ENCODE data around the gene DIP2C.
A peak's percentile ranks its signal among the peaks of the same experiment; 100 is the strongest.

DIP2C gene

DNA sequence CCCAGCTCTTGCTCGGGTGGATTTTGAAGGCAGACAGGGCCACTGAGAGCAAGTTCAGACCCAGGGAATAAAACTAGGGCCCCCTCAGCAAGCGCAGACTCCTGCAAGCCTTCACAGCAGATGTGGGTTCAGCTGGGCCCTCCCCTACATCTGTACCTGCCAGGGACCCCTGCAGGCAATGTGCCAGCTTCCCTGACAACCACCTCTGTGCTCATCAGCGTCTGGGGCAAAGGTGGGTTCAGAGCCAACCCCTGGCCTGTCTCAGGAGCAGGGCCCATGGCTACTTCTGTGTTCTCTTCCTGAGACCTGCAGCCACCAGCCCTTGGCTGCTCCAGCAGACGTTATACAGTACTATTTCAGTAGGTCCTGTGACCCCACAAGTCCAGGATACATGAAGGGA, 189.5 kb downstream of the DIP2C start:
- Mint-ChIP-seq H3K4me3 (no peak overlapping the region), H3K4me1 (peaks cover 31% of the 10 kb centered on the region), H3K27ac (no peak overlapping the region), H3K9me3 (no peaks in the 10 kb centered on the region), H3K27me3 (no peaks in the 10 kb centered on the region), H3K36me3 (no peaks in the 10 kb centered on the region)

DNA sequence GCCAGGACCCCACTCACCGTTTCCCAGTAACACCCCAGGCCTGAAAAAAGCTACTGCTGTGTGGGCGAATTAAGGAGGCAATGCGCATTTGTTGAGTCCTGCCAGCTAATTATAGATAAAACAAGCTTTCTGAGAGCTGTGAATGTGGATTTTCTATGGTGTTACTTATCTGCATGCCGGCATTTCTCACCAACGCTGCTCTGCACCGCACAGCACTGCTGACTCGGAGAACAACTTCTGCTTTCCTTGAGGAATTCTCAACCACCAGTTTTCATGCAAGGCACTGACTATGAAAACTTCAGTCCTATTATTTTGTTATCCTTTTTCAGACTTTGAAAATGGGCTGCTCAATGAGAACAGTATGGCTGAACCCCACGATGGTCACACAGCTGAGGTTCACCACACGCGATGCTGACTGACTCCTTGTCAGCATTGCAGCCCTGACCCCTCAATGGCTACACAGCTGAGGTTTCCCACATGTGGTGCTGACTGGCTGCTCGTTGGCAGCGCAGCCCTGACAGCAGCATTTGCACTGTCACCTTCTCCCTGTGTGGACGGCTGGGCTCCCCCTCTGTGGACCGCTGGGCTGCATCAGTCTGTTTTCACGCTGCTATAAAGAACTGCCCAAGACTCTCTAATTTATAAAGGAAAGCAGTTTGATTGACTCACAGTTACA, 190.6 kb downstream of the DIP2C start:
- Mint-ChIP-seq H3K36me3 (no peaks in the 10 kb centered on the region), H3K27me3 (no peaks in the 10 kb centered on the region), H3K4me1 (peaks cover 31% of the 10 kb centered on the region), H3K4me3 (no peak overlapping the region), H3K9me3 (no peaks in the 10 kb centered on the region), H3K27ac (no peak overlapping the region)

DNA sequence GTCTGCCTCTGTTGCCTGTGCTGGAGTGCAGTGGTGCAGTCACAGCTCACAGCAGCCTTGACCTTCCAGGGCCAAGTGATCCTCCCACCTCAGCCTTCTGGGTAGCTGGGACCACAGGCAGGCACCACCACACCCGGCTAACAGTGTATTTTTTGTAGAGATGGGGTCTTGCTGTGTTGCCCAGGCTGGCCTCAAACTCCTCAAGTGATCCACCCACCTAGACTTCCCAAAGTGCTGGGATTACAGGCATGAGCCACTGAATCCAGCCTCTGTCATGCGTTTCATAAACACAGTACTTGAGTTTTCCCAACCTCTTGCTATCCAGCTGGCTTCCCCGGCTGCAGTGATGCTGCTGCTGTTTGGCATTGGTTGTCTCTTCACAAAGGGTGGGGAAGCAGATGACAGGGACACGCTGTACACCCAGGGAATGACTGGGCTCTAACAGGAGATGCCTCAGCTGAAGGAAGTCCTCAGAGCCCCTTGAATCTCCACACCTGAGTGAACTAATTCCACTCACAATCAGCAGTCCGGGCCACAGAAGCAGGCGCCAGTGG, 191.5 kb downstream of the DIP2C start:
- Mint-ChIP-seq H3K4me3 (no peak overlapping the region), H3K27ac (no peak overlapping the region), H3K9me3 (no peaks in the 10 kb centered on the region), H3K36me3 (no peaks in the 10 kb centered on the region), H3K27me3 (no peaks in the 10 kb centered on the region), H3K4me1 (peaks cover 28% of the 10 kb centered on the region)

DNA sequence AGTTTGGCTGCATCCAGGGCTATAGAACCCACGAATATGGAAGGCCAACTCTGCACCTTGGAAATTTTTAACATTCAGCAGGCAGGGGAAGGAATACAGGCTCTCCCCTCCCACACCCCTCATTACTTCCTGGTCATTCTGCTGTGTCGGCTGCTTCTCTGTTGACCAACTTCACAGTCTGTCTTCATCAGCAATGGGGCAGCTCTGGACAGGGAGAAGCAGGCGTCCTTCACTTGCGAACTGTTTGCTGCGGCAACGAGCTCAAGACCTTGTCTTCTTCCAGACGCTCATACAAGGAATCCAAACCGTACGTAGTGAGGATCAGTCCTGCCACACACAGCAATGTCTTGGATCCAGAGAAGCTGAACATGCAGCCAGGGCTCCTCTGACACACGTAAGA, 192.2 kb downstream of the DIP2C start:
- Mint-ChIP-seq H3K27me3 (no peaks in the 10 kb centered on the region), H3K4me1 (peaks cover 21% of the 10 kb centered on the region), H3K36me3 (no peaks in the 10 kb centered on the region), H3K4me3 (no peak overlapping the region), H3K27ac (no peak overlapping the region), H3K9me3 (no peaks in the 10 kb centered on the region)

DNA sequence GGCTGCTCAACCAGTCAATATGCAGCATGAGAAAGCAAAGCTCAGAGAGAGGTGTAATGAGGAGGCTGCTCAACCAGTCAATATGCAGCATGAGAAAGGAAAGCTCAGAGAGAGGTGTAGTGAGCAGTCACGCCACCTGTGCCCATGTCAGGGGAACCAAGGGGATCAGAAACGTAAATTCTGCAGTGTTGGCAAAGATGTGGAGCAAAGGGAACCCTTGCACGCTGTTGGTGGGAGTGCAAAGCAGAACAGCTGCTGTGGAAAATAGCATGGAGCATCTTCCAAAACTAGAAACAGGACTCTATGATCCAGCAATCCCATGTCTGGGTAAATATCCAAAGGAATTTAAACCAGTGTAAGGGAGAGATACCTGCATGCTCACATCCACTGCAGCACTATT, 194.9 kb downstream of the DIP2C start:
- H3K27ac Mint-ChIP-seq, result no peak overlapping the region
- no peaks in the 10 kb centered on the region for H3K4me1 Mint-ChIP-seq
- no peaks in the 10 kb centered on the region for H3K27me3 Mint-ChIP-seq
- H3K4me3 Mint-ChIP-seq, result no peak overlapping the region
- H3K36me3 Mint-ChIP-seq, result no peaks in the 10 kb centered on the region
- H3K9me3 Mint-ChIP-seq, result no peaks in the 10 kb centered on the region

DNA sequence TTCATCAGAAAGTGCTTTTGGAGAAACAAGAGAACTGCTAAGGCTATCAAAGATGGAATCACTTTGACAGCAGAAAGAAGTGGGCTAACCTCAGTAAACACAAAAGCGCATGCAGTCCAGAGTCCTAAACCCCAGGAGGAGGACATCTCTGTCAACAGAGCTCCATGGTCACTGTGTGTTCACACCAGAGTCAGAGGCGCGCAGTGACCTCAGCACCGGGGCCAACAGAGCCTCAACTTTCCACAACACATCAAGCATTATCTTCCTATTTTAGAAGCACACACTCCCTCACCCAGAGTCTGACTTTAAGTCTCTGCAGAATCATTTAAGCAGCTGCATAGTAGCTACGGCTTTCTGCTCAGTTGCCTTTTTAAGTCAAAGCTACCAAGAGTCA, 195.3 kb downstream of the DIP2C start:
- no peak overlapping the region for H3K27ac Mint-ChIP-seq
- H3K4me3 Mint-ChIP-seq, result no peak overlapping the region
- H3K36me3 Mint-ChIP-seq, result no peaks in the 10 kb centered on the region
- no peaks in the 10 kb centered on the region for H3K9me3 Mint-ChIP-seq
- no peaks in the 10 kb centered on the region for H3K4me1 Mint-ChIP-seq
- H3K27me3 Mint-ChIP-seq, result no peaks in the 10 kb centered on the region

DNA sequence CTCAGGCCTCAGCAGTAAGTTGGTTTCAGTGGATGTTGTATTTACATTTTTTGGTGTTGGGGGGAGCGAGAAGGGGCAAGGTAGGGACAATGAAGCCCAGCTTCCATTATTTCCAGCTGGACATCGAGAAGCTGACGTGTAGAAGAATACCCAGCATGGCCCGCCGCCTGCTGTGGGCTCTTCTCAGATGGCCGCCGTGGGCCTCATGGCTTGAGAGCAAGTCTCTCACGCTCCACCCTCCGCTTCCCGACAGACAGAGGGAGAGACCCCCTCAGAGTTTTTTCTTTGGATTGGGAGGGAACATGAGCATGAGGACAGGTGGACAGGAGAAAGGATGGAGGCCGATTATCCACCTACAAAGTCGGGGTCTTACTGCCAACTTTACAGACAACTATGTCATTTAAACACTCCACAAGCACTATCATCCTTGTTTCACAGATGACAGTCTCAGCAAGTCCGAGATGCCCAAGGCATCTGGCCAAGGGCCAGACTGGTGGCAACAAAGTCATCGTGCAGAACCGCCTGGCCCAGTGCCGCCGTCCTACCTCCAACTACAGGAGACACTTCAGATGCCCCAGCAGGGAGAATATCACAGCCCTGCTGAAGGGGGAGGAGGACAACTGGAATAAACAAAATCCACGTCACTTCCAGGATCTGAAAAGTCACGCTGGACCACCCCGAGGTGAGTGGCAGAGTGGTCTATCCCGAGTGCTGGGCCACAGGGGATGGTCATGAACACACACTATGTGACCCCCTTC, 195.9 kb downstream of the DIP2C start:
- H3K9me3 Mint-ChIP-seq, result no peaks in the 10 kb centered on the region
- H3K27ac Mint-ChIP-seq, result no peak overlapping the region
- H3K4me1 Mint-ChIP-seq, result no peaks in the 10 kb centered on the region
- no peaks in the 10 kb centered on the region for H3K36me3 Mint-ChIP-seq
- H3K4me3 Mint-ChIP-seq, result no peak overlapping the region
- H3K27me3 Mint-ChIP-seq, result no peaks in the 10 kb centered on the region

DNA sequence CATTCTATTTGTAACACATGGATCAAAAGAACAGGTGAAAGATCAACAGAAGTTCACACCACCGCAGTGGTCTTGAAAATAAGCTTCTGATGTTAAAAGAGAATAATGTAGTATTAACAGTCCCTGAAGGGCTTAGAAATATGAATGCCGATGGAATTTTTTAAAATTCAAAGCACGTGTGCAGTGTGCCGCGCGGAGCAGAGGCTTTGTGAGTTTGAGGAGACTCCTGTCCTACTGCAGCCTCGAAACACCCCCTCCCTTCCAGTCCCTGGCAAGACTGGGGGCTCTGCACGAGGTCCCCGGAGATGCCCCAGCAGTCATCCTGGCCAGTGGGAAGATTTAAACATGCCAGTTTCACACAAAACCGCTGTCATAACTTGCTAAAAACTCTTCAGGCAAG, 196.6 kb downstream of the DIP2C start:
- no peaks in the 10 kb centered on the region for H3K4me1 Mint-ChIP-seq
- H3K36me3 Mint-ChIP-seq, result no peaks in the 10 kb centered on the region
- H3K27ac Mint-ChIP-seq, result no peak overlapping the region
- no peak overlapping the region for H3K4me3 Mint-ChIP-seq
- no peaks in the 10 kb centered on the region for H3K27me3 Mint-ChIP-seq
- no peaks in the 10 kb centered on the region for H3K9me3 Mint-ChIP-seq

DNA sequence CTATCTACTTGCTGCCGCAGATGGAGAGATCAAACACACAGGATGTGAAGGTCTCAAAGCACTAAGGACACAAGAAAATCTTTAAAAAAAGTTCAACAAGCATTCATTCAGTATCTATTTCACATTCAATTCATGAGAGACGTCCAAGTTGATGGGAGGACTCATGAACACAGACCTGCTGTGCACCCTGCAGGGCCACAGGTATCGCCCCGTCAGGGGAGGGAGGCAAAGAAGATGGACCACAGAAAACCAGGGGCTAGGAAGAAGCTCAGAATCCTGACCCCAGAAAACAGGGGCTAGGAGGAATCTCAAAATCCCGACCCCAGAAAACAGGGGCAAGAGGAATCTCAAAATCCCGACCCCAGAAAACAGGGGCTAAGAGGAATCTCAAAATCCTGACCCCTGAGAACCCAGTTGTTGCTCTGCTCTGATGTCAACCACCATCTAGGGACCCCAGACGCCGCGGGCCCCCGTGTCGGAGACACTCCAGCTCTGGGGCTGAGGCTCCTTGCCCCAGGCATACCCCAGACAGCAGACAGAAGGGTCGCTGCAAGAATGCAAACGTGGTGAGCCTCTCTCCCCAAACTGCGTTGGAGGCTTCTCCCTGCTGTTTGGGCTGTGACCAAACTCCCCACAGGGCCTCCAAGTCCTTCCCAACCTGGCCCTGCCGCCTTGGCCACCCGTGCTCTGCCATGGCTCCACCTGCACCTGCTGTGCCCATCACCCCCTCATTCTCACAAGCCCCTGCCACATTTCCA, 197.6 kb downstream of the DIP2C start:
- H3K27ac Mint-ChIP-seq, result peak overlapping the region; percentile 44
- no peak overlapping the region for H3K4me3 Mint-ChIP-seq
- no peaks in the 10 kb centered on the region for H3K9me3 Mint-ChIP-seq
- H3K4me1 Mint-ChIP-seq, result no peaks in the 10 kb centered on the region
- no peaks in the 10 kb centered on the region for H3K36me3 Mint-ChIP-seq
- no peaks in the 10 kb centered on the region for H3K27me3 Mint-ChIP-seq

DNA sequence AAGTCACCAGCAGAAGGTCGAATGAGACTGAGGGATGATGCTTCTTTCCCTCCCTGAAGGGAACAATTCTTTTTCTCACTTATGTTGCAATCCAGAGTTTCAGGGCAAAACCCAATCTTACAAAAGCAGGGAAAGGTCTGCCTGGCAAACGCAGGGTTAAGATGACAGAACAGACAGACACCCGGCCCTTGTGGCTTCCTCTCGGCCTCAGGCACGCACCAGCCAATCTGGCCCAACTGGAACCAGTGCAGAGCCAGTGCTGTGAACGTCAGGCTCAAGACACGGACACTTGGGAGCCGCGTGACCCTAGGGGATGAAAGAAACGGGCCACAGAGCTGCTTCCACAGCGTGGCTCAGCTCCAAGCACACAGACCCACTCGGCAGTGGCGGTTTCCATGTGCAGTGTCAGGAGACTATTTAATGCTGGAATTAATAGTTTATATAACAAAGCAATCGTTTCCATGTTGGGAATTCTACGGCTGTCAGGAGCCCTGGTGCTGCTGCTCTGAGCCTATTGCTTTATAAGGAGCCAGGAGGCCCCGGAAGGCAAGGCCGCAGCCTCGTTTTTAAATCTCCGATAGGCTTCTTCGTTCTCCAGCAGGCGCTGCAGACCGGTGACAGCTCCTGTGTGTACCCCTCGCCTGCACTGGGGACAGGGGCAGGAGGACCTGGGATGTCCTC, 198.4 kb downstream of the DIP2C start:
- H3K36me3 Mint-ChIP-seq, result no peaks in the 10 kb centered on the region
- no peak overlapping the region for H3K4me3 Mint-ChIP-seq
- no peak overlapping the region for H3K27ac Mint-ChIP-seq
- peaks cover 2% of the 10 kb centered on the region for H3K4me1 Mint-ChIP-seq
- no peaks in the 10 kb centered on the region for H3K27me3 Mint-ChIP-seq
- H3K9me3 Mint-ChIP-seq, result no peaks in the 10 kb centered on the region

DNA sequence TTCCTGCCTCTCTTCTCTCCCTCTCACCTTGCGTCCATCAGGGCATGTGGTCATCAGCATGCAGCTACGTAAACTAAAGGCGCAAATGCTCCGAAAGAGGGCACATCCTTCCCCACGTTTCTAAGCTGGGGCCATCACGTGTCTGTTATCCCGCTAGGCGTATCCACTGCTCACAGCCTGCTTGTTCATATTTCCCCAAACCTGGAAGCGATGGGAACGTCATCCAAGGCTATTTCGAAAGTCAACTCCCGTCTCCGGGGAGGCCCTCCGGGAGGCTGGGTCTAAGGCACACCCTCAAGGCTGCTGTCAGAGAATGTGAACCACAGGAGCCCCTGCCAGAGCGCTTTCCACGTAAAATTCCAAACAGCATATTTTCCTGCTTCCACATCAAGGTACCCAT, 199.2 kb downstream of the DIP2C start:
- Mint-ChIP-seq H3K4me3 (no peak overlapping the region), H3K9me3 (no peaks in the 10 kb centered on the region), H3K4me1 (peaks cover 8% of the 10 kb centered on the region), H3K27me3 (no peaks in the 10 kb centered on the region), H3K27ac (no peak overlapping the region), H3K36me3 (no peaks in the 10 kb centered on the region)

DNA sequence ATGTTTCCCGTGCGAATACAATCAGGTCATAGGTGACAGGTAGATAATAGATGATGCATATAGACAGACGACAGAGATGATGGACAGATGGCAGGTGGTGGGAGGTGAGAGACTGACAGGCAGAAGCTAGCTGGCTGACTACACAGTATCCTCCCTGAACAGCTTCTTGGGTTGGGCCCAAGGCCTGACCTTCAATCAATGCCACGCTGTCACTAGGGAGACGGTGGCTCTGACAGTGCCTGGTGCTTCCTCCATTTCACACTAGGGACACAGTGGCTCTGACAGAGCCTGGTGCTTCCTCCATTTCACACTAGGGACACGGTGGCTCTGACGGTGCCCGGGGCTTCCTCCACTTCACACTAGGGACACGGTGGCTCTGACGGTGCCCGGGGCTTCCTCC, 200.1 kb downstream of the DIP2C start:
- no peaks in the 10 kb centered on the region for H3K9me3 Mint-ChIP-seq
- no peaks in the 10 kb centered on the region for H3K27me3 Mint-ChIP-seq
- H3K4me1 Mint-ChIP-seq, result peaks cover 10% of the 10 kb centered on the region
- H3K4me3 Mint-ChIP-seq, result no peak overlapping the region
- no peaks in the 10 kb centered on the region for H3K36me3 Mint-ChIP-seq
- H3K27ac Mint-ChIP-seq, result no peak overlapping the region

DNA sequence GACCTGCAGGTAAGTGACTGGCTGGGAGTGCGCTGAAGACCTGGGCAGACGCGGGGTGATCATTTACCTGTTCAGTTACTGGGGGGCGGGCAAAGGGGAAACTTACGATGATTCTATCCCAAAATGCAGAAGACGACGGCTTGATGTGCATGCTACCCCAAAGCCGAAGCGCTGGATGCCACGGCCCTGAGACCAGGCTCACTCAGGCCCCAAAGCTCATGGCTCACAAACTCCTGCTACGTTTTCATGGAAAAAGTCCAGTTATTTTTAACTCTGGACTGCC, 200.6 kb downstream of the DIP2C start:
- no peak overlapping the region for H3K27ac Mint-ChIP-seq
- no peaks in the 10 kb centered on the region for H3K27me3 Mint-ChIP-seq
- H3K4me3 Mint-ChIP-seq, result no peak overlapping the region
- no peaks in the 10 kb centered on the region for H3K36me3 Mint-ChIP-seq
- H3K4me1 Mint-ChIP-seq, result peaks cover 15% of the 10 kb centered on the region
- H3K9me3 Mint-ChIP-seq, result no peaks in the 10 kb centered on the region

DNA sequence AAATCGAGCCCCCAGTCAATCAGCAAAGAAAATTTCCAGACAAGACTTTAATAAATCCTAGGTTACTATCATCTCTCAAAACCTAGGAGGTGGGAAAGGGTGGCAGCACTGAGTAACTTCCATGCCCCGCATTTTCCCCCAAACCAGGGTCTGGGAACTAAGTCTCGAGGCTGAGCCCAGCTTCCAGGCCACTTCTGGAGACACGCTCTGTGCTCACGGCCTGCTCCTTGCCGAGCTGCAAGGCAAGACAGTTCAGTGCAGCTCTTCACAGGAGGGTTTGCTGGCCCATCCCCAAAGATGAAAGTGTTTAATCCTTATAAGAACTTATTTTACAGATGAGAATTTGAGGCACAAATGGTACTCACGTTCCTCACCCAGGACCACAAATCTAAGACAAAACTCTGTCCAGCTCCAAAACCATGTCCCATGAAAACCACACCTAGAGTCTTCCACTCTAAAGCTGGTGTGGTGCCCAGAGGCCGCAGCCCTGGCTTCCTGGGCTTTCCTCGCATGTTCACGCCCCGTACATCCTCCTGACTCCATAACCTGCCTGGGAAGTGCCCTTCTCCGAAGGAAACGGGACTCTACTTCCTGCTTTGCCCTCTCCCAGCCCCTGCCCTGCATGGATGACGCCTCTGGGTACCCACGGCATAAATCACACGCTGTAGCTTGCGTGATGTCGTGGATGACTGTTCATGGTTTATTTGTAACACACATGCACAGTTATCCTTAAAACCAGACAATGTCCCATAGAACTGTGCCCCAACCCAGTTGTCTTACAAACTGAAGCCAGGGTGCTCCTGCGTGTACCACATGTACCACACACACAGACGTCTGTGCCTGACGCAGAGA, 201.2 kb downstream of the DIP2C start:
- H3K4me3 Mint-ChIP-seq, result no peak overlapping the region
- no peaks in the 10 kb centered on the region for H3K27me3 Mint-ChIP-seq
- no peak overlapping the region for H3K27ac Mint-ChIP-seq

More for the DNA sequence above, 201.2 kb downstream of the DIP2C start:
- Mint-ChIP-seq H3K4me1 (peaks cover 16% of the 10 kb centered on the region), H3K36me3 (no peaks in the 10 kb centered on the region), H3K9me3 (no peaks in the 10 kb centered on the region)

All from activated naive CD4-positive, alpha-beta T cell treated with anti-CD3 and anti-CD28 coated beads, Interleukin-2, amount 50 U/mL, for 24 hours (primary cell).